ENCODE results near the gene TMEM37.

GRCh38 chr2:119478188-119478977 is 46.7 kb downstream of the TMEM37 start:
- TF ChIP-seq, protein P1, sequence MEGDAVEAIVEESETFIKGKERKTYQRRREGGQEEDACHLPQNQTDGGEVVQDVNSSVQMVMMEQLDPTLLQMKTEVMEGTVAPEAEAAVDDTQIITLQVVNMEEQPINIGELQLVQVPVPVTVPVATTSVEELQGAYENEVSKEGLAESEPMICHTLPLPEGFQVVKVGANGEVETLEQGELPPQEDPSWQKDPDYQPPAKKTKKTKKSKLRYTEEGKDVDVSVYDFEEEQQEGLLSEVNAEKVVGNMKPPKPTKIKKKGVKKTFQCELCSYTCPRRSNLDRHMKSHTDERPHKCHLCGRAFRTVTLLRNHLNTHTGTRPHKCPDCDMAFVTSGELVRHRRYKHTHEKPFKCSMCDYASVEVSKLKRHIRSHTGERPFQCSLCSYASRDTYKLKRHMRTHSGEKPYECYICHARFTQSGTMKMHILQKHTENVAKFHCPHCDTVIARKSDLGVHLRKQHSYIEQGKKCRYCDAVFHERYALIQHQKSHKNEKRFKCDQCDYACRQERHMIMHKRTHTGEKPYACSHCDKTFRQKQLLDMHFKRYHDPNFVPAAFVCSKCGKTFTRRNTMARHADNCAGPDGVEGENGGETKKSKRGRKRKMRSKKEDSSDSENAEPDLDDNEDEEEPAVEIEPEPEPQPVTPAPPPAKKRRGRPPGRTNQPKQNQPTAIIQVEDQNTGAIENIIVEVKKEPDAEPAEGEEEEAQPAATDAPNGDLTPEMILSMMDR (IDR thresholded peaks at IDR 0.05; ENCODE audit: poor library complexity) = no peak
- TF ChIP-seq EZH2phosphoT487 (IDR thresholded peaks at IDR 0.05; ENCODE audit: low read depth, severe bottlenecking, unreplicated experiment) = no peak
- no peak for TF ChIP-seq EZH2 (IDR thresholded peaks at IDR 0.05; ENCODE audit: borderline replicate concordance)
